Retinal pigment epithelial cell (primary cell): Measurements from ENCODE around the gene EML1.

Source experiments
- DNase-seq: peaks from one replicate; pipeline ENCODE4 v3.0.0-alpha.2; 2010; ENCODE audit warnings: low read depth
- H3K4me3 ChIP-seq: 2 replicates; pipeline ENCODE4 v1.5.1; 2011; ENCODE audit warnings: mild to moderate bottlenecking, low read length, control low read depth, moderate library complexity
- CTCF ChIP-seq: conservative IDR thresholded peaks from 2 replicates; pipeline ENCODE4 v1.5.1; 2011; ENCODE audit warnings: low read depth, low read length, control low read depth, inconsistent platforms

The EML1 gene

GRCh38 chr14:99785426-99785825, 7.8 kb upstream of the EML1 start:
- TF ChIP-seq CTCF = no peak
- H3K4me3 ChIP-seq = no peak overlapping the region
- DNase-seq = no peak

GRCh38 chr14:99786511-99786989, 6.7 kb upstream of the EML1 start:
- TF ChIP-seq CTCF = no peak
- H3K4me3 ChIP-seq = no peak overlapping the region
- DNase-seq = no peak

GRCh38 chr14:99788713-99789112, 4.5 kb upstream of the EML1 start:
- TF ChIP-seq CTCF = no peak
- H3K4me3 ChIP-seq = no peak overlapping the region
- no peak for DNase-seq

GRCh38 chr14:99789581-99789980, 3.6 kb upstream of the EML1 start:
- no peak for DNase-seq
- no peak for TF ChIP-seq CTCF
- H3K4me3 ChIP-seq = no peak overlapping the region

GRCh38 chr14:99790201-99790977, 2.8 kb upstream of the EML1 start:
- no peak for TF ChIP-seq CTCF
- no peak for DNase-seq
- H3K4me3 ChIP-seq = no peak overlapping the region

GRCh38 chr14:99790978-99791376, 2.2 kb upstream of the EML1 start:
- TF ChIP-seq CTCF = no peak
- no peak for DNase-seq
- H3K4me3 ChIP-seq = no peak overlapping the region
